Naive thymus-derived CD4-positive, alpha-beta T cell (primary cell): Measurements from ENCODE around the gene WWC2. TPM values are rescaled to one million over a fixed set of nuclear protein-coding genes. Genes with fewer than 3 reads are reported as not detected.
"Not testable (repeated sequence)": the region's sequence is repeated elsewhere in the genome, so short reads cannot be mapped to it uniquely, and the experiment has no call there.

Experiments used
- ATAC-seq: fragments of 150-1000 bp; cut with Tn5 transposase; 2 replicates; pipeline ENCODE4 v1.10.0; 2021; ENCODE audit warnings: mild to moderate bottlenecking, moderate library complexity
- CTCF ChIA-PET: fragments of 350-600 bp; sonication (Branson Sonifier 250); formaldehyde crosslinking; loops from one replicate; lab custom pipeline; 2021; ENCODE audit warnings: antibody characterized with exemption; lab: Charles Lee
- POLR2A ChIA-PET: fragments of 350-600 bp; sonication (Branson Sonifier 250); formaldehyde crosslinking; loops from one replicate; lab custom pipeline; 2021; ENCODE audit warnings: antibody characterized with exemption, inconsistent platforms; lab: Charles Lee
- DNase-seq, 9 donors: peaks; one replicate each; pipeline versions ENCODE4 v3.0.0 to v3.0.0-alpha.2; 2020 to 2022; ENCODE audit warnings: mixed read lengths in 1 of 9
- H3K27ac ChIP-seq: one replicate; pipeline ENCODE4 v1.7.0; 2013; ENCODE audit warnings: mild to moderate bottlenecking, low read depth, low read length, moderate library complexity
- H3K27me3 ChIP-seq, 2 donors: one replicate each; pipeline ENCODE4 v1.7.0; 2013; ENCODE audit warnings: low read length in 2 of 2, mild to moderate bottlenecking in 2 of 2, moderate library complexity in 2 of 2; ENCODE audit not compliant: control insufficient read depth in 2 of 2, insufficient read depth in 2 of 2
- H3K36me3 ChIP-seq, 3 experiments: 1 replicate in 2 of 3; 2 replicates in 1 of 3; pipeline ENCODE4 v1.7.0; 2013; ENCODE audit warnings: low read length in 3 of 3, mild to moderate bottlenecking in 3 of 3, moderate library complexity in 1 of 3; ENCODE audit not compliant: insufficient read depth in 3 of 3, control insufficient read depth in 2 of 3
- H3K4me1 ChIP-seq, 2 donors: one replicate each; pipeline ENCODE4 v1.7.0; 2013; ENCODE audit warnings: low read length in 2 of 2, mild to moderate bottlenecking in 2 of 2, moderate library complexity in 1 of 2; ENCODE audit not compliant: control insufficient read depth in 2 of 2, insufficient read depth in 2 of 2
- H3K4me3 ChIP-seq: 2 replicates; pipeline ENCODE4 v1.7.0; 2013; ENCODE audit warnings: mild to moderate bottlenecking, low read length
- H3K9me3 ChIP-seq, 3 experiments: 1 replicate in 2 of 3; 2 replicates in 1 of 3; pipeline ENCODE4 v1.7.0; 2013; ENCODE audit warnings: low read length in 3 of 3; ENCODE audit not compliant: control insufficient read depth in 2 of 3
- H3K27ac Mint-ChIP-seq, 9 donors: one replicate each; pipeline ENCODE4 v1.8.0; 2020 to 2022; ENCODE audit warnings: mixed read lengths in 9 of 9, mild to moderate bottlenecking in 8 of 9, moderate library complexity in 5 of 9, inconsistent platforms in 2 of 9
- H3K27me3 Mint-ChIP-seq, 5 donors: one replicate each; pipeline ENCODE4 v1.8.0; 2021 to 2022; ENCODE audit warnings: mixed read lengths in 5 of 5, mild to moderate bottlenecking in 1 of 5
- H3K36me3 Mint-ChIP-seq, 5 donors: one replicate each; pipeline ENCODE4 v1.8.0; 2020 to 2022; ENCODE audit warnings: mixed read lengths in 5 of 5, mild to moderate bottlenecking in 3 of 5, inconsistent platforms in 1 of 5
- H3K4me1 Mint-ChIP-seq, 7 donors: one replicate each; pipeline ENCODE4 v1.8.0; 2020 to 2022; ENCODE audit warnings: mixed read lengths in 7 of 7, mild to moderate bottlenecking in 3 of 7, inconsistent platforms in 1 of 7
- H3K4me3 Mint-ChIP-seq, 10 donors: one replicate each; pipeline ENCODE4 v1.8.0; 2020 to 2022; ENCODE audit warnings: mild to moderate bottlenecking in 10 of 10, mixed read lengths in 10 of 10, moderate library complexity in 6 of 10, inconsistent platforms in 2 of 10
- H3K9me3 Mint-ChIP-seq, 11 donors: one replicate each; pipeline ENCODE4 v1.8.0; 2020 to 2022; ENCODE audit warnings: mixed read lengths in 11 of 11, mild to moderate bottlenecking in 4 of 11, inconsistent platforms in 1 of 11, moderate library complexity in 1 of 11
- intact Hi-C, 2 donors: fragments of 100-400 bp; cut with micrococcal nuclease; formaldehyde crosslinking; loops; one replicate each; pipeline ENCODE4 v1.15.1; 2023
- polyA plus RNA-seq, 2 donors: library from polyadenylated mRNA; unstranded; fragments of 300-500 nt; fragmentation: Illumina TruSeq; gene quantifications; one replicate each; pipeline ENCODE4 v1.2.3, GENCODE V29; 2021
- total RNA-seq, 6 experiments: library from RNA in 5 of 6; stranded (reverse) in 5 of 6; gene quantifications; 1 replicate in 5 of 6; 2 replicates in 1 of 6; pipeline ENCODE4 v1.2.3 and lab custom pipeline; 2021 to 2026

Gene WWC2
- total and polyA plus RNA-seq, 7 experiments from 2014 or later: 0.07 to 13.8 (median 9.9) TPM

DNA sequence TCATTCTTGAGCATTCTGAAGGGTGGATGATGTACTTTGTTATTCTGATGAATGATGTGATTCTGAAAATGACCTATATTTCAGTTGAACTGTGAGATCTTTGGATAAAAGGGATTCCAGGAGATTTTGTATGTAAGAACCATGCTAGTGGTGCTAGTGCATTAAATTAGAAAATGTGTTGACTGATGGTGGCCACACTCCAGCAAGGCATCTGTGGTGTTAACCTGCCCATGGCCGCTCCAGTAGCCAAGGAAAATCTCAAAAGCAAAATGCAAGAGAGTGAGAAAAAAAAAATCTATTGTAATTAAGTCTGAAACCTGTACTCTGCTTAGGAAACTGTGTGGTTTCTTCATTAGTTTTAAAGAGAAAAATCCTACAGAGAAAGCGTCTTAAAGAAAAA, 93.5 kb downstream of the WWC2 start:
- Mint-ChIP-seq H3K36me3 (peaks cover 0 to 19% (median 9%) of the 10 kb centered on the region in 5 donors), H3K27me3 (peaks cover 0 to 26% (median 0%) of the 10 kb centered on the region in 5 donors), H3K27ac (no peak overlapping the region), H3K4me1 (peaks cover 0 to 15% (median 0%) of the 10 kb centered on the region in 7 donors), H3K4me3 (no peak overlapping the region), H3K9me3 (no peaks in the 10 kb centered on the region)
- no peak overlapping the region for H3K4me3 ChIP-seq
- DNase-seq (no peak), ATAC-seq (no peak)
- H3K9me3 ChIP-seq: no peaks in the 10 kb centered on the region
- intact Hi-C loops: no loop called here
- POLR2A ChIA-PET: no interaction called here
- no peaks in the 10 kb centered on the region for H3K4me1 ChIP-seq
- no peak overlapping the region for H3K27ac ChIP-seq
- H3K36me3 ChIP-seq: no peaks in the 10 kb centered on the region
- CTCF ChIA-PET: no interaction called here
- H3K27me3 ChIP-seq: no peaks in the 10 kb centered on the region

DNA sequence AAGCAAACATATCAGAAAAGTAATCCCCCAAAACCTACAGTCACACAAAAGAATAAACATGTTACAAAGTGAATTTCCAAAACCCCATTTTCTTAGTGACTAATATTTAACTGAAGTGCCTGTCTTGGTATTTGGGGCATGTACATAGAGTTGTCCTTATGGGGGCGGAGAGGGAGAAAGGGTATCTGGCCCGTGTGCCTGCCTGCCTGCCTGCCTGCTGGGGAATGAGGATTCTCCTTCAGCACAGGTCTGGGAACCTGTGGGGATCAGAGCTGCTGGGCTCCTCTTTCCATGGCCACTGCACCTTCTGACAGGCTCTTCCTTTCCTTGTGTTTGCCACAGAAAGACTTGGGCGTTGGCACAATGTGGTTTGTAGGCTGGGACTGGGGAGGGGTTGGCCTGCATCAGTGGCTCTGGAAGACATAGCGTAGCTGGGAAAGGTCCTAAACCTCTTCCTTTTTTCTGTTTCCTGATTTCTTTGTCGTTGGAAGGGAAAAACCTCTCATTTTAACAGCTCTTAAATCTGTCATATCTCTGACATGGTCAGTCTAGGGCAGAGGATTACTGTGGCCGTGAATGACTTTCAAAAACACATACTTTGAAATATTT, 94.8 kb downstream of the WWC2 start:
- H3K4me1 ChIP-seq, DNase-seq, H3K9me3 Mint-ChIP-seq, ATAC-seq, CTCF ChIA-PET, POLR2A ChIA-PET, H3K4me3 Mint-ChIP-seq, intact Hi-C loops, H3K27me3 ChIP-seq, H3K36me3 ChIP-seq, H3K4me3 ChIP-seq, H3K9me3 ChIP-seq, H3K27ac Mint-ChIP-seq, H3K27ac ChIP-seq: not testable (repeated sequence)
- peaks cover 0 to 18% (median 9%) of the 10 kb centered on the region in 5 donors for H3K36me3 Mint-ChIP-seq
- peaks cover 0 to 26% (median 0%) of the 10 kb centered on the region in 5 donors for H3K27me3 Mint-ChIP-seq
- peaks cover 0 to 15% (median 0%) of the 10 kb centered on the region in 7 donors for H3K4me1 Mint-ChIP-seq

DNA sequence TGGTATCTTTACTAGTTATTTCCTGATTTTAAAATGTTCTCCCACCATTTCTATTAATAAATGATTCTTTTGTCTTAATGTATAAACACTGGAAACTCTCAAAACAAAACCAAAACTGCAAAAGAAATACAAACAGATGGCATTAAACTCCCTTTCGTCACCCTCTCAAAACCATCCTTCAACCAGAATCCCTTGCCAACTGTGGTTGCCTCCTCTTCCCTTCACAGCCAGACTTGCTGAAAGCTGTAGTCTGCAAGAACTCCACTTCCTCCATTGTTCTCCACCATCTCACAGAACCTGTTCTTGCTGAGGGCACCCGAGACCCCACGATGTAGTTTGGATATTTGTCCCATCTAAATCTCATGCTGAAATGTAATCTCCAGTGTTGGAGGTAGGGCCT, 96.5 kb downstream of the WWC2 start:
- no peaks in the 10 kb centered on the region for H3K9me3 Mint-ChIP-seq
- peaks cover 0 to 16% (median 0%) of the 10 kb centered on the region in 7 donors for H3K4me1 Mint-ChIP-seq
- no peaks in the 10 kb centered on the region for H3K9me3 ChIP-seq
- no peaks in the 10 kb centered on the region for H3K4me1 ChIP-seq
- no peaks in the 10 kb centered on the region for H3K27me3 ChIP-seq
- H3K27ac ChIP-seq: no peak overlapping the region
- peaks cover 0 to 14% (median 9%) of the 10 kb centered on the region in 5 donors for H3K36me3 Mint-ChIP-seq
- H3K27me3 Mint-ChIP-seq: peaks cover 0 to 27% (median 0%) of the 10 kb centered on the region in 5 donors
- no peak overlapping the region for H3K4me3 Mint-ChIP-seq
- DNase-seq (no peak), ATAC-seq (no peak)
- ChIA-PET CTCF (no interaction called here), POLR2A (no interaction called here)
- H3K27ac Mint-ChIP-seq: no peak overlapping the region
- H3K36me3 ChIP-seq: no peaks in the 10 kb centered on the region
- intact Hi-C loops: no loop called here
- H3K4me3 ChIP-seq: no peak overlapping the region

DNA sequence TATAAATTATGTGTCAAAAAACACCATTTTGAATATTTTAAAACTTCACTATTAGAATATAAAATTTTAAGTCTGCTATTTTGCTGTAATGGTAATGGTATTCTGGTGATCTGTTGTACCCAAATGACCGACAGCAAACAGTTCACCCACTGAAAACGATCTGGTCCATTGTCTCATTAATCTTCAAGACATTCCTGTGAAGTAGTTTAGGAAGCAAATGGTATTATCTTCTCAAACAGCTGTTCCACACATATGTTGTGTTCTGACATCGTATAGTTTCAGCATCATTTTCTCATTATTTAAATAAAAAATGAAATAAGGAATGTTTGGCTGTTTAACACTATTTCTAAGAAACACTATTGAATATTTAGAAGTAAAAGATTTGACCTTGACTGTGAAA, 98.1 kb downstream of the WWC2 start:
- Mint-ChIP-seq H3K4me3 (no peak overlapping the region), H3K27me3 (peaks cover 0 to 18% (median 0%) of the 10 kb centered on the region in 5 donors), H3K9me3 (no peaks in the 10 kb centered on the region), H3K36me3 (peaks cover 0 to 16% (median 9%) of the 10 kb centered on the region in 5 donors), H3K4me1 (peaks cover 0 to 13% (median 0%) of the 10 kb centered on the region in 7 donors), H3K27ac (no peak overlapping the region)
- CTCF ChIA-PET: interaction anchor here (0.6 kb wide), 1 partner anchor 370 kb away, joined by 3 read pairs; no protein-coding TSS in a partner anchor
- intact Hi-C loops: no loop called here
- DNase-seq: no peak
- H3K36me3 ChIP-seq: no peaks in the 10 kb centered on the region
- no peaks in the 10 kb centered on the region for H3K27me3 ChIP-seq
- POLR2A ChIA-PET: no interaction called here
- no peaks in the 10 kb centered on the region for H3K9me3 ChIP-seq
- no peaks in the 10 kb centered on the region for H3K4me1 ChIP-seq
- ATAC-seq: no peak
- H3K27ac ChIP-seq: no peak overlapping the region
- no peak overlapping the region for H3K4me3 ChIP-seq

DNA sequence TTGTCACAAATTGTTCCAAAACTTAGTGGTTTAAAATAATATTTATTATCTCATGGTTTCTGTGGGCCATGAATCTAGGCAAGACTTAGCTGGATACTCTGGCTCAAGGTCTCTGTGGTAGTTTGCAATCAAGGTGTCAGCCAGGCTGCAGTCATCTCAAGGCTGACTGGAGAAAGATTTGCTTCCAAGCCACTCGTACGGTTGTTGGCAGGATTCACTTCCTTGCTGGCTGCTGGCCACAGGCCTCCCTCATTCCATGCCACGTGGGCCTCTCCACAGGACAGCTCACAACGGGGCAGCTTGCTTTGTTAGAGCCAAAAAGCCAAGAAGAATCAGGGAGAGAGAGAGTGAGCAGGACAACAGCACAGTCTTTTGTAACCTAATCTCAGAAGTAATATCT, 101.4 kb downstream of the WWC2 start:
- H3K9me3 Mint-ChIP-seq: no peaks in the 10 kb centered on the region
- H3K27ac Mint-ChIP-seq: no peak overlapping the region

DNA sequence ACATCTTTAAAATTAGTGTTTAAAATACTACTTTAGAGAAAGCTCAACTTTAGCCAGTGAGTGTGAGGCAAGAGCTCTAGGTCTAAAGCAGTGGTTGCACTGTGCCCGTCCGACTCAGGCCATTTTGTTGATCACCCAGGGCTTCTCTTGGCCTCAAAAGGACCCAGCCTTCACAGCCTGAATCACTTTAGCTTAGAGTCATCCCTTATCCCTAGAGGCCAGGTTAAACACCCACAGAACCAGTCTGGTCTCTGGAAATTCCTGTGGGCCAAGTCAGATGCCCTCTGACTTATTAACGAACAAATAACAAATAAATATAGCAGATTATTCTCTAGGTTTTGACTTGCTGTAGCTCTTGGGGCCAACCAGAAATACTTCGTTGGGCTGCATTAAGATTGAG, 102.3 kb downstream of the WWC2 start:
- Mint-ChIP-seq H3K4me3 (no peak overlapping the region), H3K9me3 (peaks cover 0 to 2% (median 0%) of the 10 kb centered on the region in 11 donors), H3K27ac (no peak overlapping the region), H3K27me3 (peaks cover 0 to 8% (median 0%) of the 10 kb centered on the region in 5 donors), H3K4me1 (peaks cover 0 to 3% (median 0%) of the 10 kb centered on the region in 7 donors), H3K36me3 (peaks cover 0 to 13% (median 2%) of the 10 kb centered on the region in 5 donors)
- DNase-seq (no peak), ATAC-seq (no peak)
- Histone ChIP-seq H3K27ac (no peak overlapping the region), H3K4me3 (no peak overlapping the region), H3K9me3 (no peaks in the 10 kb centered on the region), H3K36me3 (no peaks in the 10 kb centered on the region), H3K4me1 (no peaks in the 10 kb centered on the region), H3K27me3 (no peaks in the 10 kb centered on the region)
- CTCF ChIA-PET: no interaction called here
- intact Hi-C loops: no loop called here
- POLR2A ChIA-PET: no interaction called here

More for the DNA sequence above, 101.4 kb downstream of the WWC2 start:
- Histone ChIP-seq H3K27ac (no peak overlapping the region), H3K9me3 (no peaks in the 10 kb centered on the region), H3K36me3 (no peaks in the 10 kb centered on the region), H3K4me3 (no peak overlapping the region), H3K27me3 (no peaks in the 10 kb centered on the region), H3K4me1 (no peaks in the 10 kb centered on the region)
- H3K27me3 Mint-ChIP-seq: peaks cover 0 to 13% (median 0%) of the 10 kb centered on the region in 5 donors
- H3K4me1 Mint-ChIP-seq: peaks cover 0 to 5% (median 0%) of the 10 kb centered on the region in 7 donors
- H3K4me3 Mint-ChIP-seq: no peak overlapping the region
- peaks cover 0 to 16% (median 6%) of the 10 kb centered on the region in 5 donors for H3K36me3 Mint-ChIP-seq
- POLR2A ChIA-PET: no interaction called here
- ATAC-seq (no peak), DNase-seq (no peak)
- CTCF ChIA-PET: no interaction called here
- intact Hi-C loops: no loop called here

DNA sequence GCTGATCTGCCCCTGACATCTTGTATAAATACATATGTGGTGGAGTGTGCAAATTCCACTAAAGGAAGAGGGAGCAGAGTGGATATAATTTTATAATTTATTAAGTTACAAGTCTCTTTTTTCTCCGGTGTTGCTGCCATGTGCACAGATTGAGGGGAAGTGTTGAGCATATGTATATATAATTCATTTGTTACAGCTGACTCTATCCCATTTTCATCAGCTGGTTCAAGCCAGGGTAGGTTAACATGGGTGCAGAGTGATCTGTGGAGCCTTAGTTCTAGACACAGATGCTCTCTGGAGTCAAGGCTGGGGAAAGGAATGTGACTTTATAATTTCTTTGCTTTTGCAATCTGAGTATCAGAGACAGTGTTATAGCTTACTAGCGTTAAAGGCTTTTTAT, 103.5 kb downstream of the WWC2 start:
- Mint-ChIP-seq H3K27ac (no peak overlapping the region), H3K36me3 (peaks cover 0 to 13% (median 3%) of the 10 kb centered on the region in 5 donors), H3K4me1 (peaks cover 0 to 3% (median 0%) of the 10 kb centered on the region in 7 donors), H3K4me3 (no peak overlapping the region), H3K27me3 (peaks cover 0 to 8% (median 0%) of the 10 kb centered on the region in 5 donors), H3K9me3 (peaks cover 0 to 2% (median 0%) of the 10 kb centered on the region in 11 donors)
- Histone ChIP-seq H3K36me3 (no peaks in the 10 kb centered on the region), H3K4me1 (no peaks in the 10 kb centered on the region), H3K27ac (no peak overlapping the region), H3K27me3 (no peaks in the 10 kb centered on the region), H3K4me3 (no peak overlapping the region), H3K9me3 (no peaks in the 10 kb centered on the region)
- intact Hi-C loops: no loop called here
- POLR2A ChIA-PET: no interaction called here
- CTCF ChIA-PET: interaction anchor here (0.7 kb wide), 1 partner anchor 41 kb away, joined by 5 read pairs; no protein-coding TSS in a partner anchor
- no peak for DNase-seq
- no peak for ATAC-seq
